Measurements from ENCODE around the gene FAM3A.

DNA sequence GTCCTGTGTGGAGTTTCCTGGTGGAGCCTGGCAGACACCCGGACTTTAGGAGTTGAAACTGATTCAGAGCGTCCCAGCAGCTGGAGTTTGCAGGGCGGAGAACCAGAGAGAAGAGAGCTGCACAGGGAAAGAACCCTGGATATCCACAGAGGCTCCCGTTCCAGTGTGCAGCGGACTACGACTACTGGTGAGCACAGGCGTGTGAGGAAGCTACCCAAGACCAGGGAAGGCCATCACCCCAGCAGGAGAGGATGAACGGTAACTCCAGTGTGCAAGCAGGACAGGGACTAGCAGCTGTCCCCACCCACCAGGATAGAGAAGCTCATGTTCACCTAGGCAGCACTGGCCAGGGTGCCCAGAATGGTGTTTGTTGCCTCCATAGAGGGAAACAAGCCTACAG, 39.2 kb downstream of the FAM3A start:
- TF ChIP-seq CTCF (IDR thresholded peaks at IDR 0.05; ENCODE audit: borderline replicate concordance, extremely low read depth, low read length, poor library complexity, severe bottlenecking) (no peak), EZH2 (IDR thresholded peaks at IDR 0.05; ENCODE audit: borderline replicate concordance, low read depth, low read length, severe bottlenecking) (no peak)

All from DND-41 (cell line).